Astrocyte (in vitro differentiated cells and primary cell): Measurements from ENCODE around the gene LYZL6.

Experiments used
- CTCF ChIP-seq: IDR thresholded peaks from 2 replicates; pipeline ENCODE4 v1.5.1; 2011; ENCODE audit warnings: low read depth, mild to moderate bottlenecking, inconsistent platforms, low read length, moderate library complexity; ENCODE audit not compliant: insufficient read depth
- EZH2 ChIP-seq: IDR thresholded peaks from 2 replicates; pipeline ENCODE4 v1.6.1; 2012; ENCODE audit warnings: mild to moderate bottlenecking, low read length, inconsistent platforms; ENCODE audit not compliant: insufficient read depth

GRCh38 chr17:35949401-35949800 is 5.9 kb upstream of the LYZL6 start:
- no peak for TF ChIP-seq CTCF
- no peak for TF ChIP-seq EZH2
